Skeletal muscle satellite cell (primary cell): Measurements from ENCODE around the gene SSU72.
"Not testable (repeated sequence)": the region's sequence is repeated elsewhere in the genome, so short reads cannot be mapped to it uniquely, and the experiment has no call there.

ENCODE experiments used
- H3K27me3 ChIP-seq: 2 replicates; pipeline ENCODE4 v1.7.0; 2013; ENCODE audit warnings: low read length; ENCODE audit not compliant: control insufficient read depth, insufficient read depth
- H3K36me3 ChIP-seq: 2 replicates; pipeline ENCODE4 v1.7.0; 2013; ENCODE audit warnings: mild to moderate bottlenecking, control low read depth, low read length; ENCODE audit not compliant: insufficient read depth
- H3K4me1 ChIP-seq: 2 replicates; pipeline ENCODE4 v1.7.0; 2013; ENCODE audit warnings: low read length; ENCODE audit not compliant: control insufficient read depth, insufficient read depth
- H3K4me2 ChIP-seq: 2 replicates; pipeline ENCODE4 v1.7.0; 2013; ENCODE audit warnings: mild to moderate bottlenecking, low read length
- H3K4me3 ChIP-seq: 2 replicates; pipeline ENCODE4 v1.7.0; 2013; ENCODE audit warnings: low read length
- H3K9ac ChIP-seq: 2 replicates; pipeline ENCODE4 v1.7.0; 2013; ENCODE audit warnings: mild to moderate bottlenecking, low read depth, low read length, moderate library complexity
- H3K9me3 ChIP-seq: replicated peaks from 2 replicates; pipeline ENCODE4 v1.7.0; 2013; ENCODE audit warnings: mild to moderate bottlenecking, control low read depth, low read length

The SSU72 gene

DNA sequence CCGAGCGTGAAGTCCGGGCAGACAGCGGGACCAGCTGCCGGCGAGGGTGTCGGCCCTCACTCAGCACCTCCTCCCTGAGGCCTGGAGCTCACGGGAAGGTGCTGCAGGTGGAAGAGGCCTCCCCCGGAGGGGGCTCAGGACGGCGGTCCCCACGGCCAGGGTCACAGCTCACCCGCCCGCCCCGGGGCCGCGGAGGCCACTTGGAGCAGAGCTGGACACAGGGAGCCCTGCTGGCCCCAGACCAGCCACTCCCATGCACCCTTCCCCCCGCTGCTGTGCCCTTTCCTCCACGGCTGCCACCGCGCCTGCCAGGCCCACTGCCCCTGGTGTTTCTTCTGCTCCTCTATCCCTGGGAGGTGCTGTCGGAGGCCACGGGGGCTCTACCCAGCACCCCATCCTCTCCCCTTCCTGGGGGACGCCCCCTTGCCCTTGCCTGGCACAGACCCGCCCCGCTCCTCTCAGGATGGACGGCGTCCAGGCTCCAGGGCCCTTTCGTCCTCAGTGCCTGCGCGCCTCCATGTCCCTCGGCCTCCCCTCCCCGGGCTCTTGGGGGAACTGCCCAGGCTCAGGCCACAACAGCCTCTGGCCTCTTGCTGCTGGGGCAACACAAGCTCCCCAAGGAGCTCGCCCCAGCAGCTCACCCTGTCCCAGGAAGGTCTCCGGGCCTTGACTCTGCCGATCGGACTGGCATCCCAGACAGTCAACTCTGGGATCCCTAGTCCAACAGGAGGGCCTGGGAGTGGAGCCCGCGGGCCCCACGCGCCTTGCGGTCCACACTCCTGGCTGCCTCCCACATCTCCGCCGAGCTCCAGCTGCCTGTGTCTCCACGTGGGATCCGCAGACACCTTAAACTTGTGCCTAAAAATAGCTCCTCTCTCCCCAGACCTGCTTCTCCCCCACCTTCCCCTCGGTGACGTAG is 38.4 kb downstream of the SSU72 start:
- H3K4me3 ChIP-seq = no peak overlapping the region
- peaks cover 3% of the 10 kb centered on the region for H3K9me3 ChIP-seq
- no peaks in the 10 kb centered on the region for H3K27me3 ChIP-seq
- peaks cover 5% of the 10 kb centered on the region for H3K4me1 ChIP-seq
- no peak overlapping the region for H3K4me2 ChIP-seq
- H3K9ac ChIP-seq = no peak overlapping the region
- peaks cover 16% of the 10 kb centered on the region for H3K36me3 ChIP-seq

DNA sequence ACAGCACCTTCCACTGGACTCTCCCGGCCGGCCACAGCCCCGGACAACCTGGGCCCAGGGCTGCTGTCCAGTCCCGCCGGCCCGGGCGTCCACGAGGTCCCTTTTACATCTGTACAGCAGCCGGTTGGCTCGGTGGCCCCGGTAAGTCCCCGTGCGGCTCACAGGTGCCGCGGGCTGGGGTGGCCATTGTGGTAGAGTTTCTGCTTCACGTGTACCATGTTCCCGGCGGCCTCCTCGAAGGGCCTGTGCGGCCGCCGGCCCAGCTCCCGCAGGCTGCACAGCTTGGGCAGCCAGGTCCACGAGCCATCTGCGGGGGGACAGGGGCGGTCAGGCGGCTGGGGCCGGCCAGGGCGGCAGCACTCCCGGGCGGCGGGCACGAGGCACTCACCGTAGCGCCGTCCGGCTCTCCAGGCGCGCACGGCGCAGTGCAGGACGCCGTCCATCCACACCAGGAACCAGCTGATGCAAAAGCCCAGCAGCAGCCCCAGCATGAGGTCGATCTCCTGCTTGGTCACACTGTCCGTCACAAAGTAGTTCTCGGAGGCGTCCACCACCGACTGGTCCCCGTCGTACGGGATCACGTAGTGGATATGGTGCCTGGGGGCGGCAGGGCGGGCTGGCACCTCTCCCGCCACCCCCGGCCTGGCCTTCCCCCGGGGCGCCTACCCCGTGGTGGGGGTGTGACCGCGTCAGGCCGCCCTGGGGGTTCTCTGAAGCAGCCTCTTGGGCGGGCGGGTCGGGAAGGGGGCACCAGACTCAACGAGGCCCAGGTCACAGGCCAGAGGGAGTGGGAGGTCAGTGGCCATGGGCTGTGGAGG is 39.3 kb downstream of the SSU72 start:
- H3K27me3 ChIP-seq = no peaks in the 10 kb centered on the region
- no peak overlapping the region for H3K4me2 ChIP-seq
- H3K9me3 ChIP-seq = peaks cover 3% of the 10 kb centered on the region
- H3K36me3 ChIP-seq = peaks cover 11% of the 10 kb centered on the region
- no peak overlapping the region for H3K9ac ChIP-seq
- H3K4me3 ChIP-seq = no peak overlapping the region
- H3K4me1 ChIP-seq = no peaks in the 10 kb centered on the region

DNA sequence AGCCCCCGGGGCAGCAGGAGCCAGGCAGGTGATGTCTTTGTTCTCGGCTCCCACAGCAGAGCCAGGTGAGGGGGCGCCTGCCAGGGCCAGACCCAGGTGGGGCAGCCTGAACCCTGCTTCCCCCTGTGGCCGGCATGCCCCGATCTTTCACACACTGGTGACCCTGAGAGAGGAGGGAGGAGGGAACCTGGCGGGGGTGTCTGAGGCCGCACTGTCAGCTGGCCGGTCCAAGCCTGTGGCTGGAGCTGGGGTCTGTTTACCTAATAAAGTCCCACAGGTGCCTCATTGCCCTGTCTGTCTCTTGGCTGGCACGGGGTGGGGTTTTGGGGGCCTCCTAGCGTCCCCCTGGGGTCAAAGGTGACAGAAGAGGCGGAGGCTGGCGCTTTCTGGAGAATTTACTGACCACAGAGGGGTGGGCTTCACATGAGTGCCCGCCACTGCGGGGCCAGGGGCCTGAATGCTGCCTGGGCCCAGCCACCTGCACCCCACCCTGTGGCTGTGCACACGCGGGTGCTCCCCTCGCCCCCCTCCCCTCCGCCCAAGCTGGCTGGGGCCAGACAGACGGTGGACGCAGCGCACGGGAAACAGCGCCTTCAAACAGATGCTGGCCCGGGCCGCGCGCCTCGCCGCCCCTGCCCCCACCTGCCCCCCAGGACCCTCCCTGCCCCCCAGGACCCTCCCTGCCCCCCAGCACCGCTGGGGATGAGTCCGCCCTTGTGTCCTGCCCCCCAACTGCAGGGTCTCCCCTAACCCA is 40.1 kb downstream of the SSU72 start:
- Histone ChIP-seq H3K4me3 (no peak overlapping the region), H3K36me3 (peaks cover 18% of the 10 kb centered on the region), H3K4me1 (no peaks in the 10 kb centered on the region), H3K9ac (no peak overlapping the region), H3K4me2 (no peak overlapping the region), H3K9me3 (peaks cover 3% of the 10 kb centered on the region), H3K27me3 (no peaks in the 10 kb centered on the region)

DNA sequence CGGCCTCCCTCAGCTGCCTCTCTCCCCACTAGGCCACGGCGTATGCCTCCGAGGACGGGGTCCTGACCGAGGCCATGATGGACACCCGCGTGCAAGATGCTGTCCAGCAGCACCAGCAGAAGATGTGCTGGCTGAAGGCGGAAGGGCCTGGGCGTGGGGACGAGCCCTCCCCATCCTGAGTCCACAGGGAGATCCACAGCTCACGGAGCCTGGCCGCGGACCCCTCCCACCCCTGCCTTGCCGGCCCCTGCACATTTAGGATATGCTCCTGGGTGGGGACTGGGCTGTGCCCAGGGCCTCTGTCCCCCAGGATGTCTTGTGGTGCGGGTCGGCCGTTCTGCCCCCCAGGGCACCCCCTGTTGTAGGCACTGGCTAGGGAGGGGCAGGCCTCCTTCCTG is 40.8 kb downstream of the SSU72 start:
- H3K9me3 ChIP-seq, H3K9ac ChIP-seq, H3K4me3 ChIP-seq, H3K4me2 ChIP-seq, H3K4me1 ChIP-seq, H3K27me3 ChIP-seq: not testable (repeated sequence)
- peaks cover 22% of the 10 kb centered on the region for H3K36me3 ChIP-seq

DNA sequence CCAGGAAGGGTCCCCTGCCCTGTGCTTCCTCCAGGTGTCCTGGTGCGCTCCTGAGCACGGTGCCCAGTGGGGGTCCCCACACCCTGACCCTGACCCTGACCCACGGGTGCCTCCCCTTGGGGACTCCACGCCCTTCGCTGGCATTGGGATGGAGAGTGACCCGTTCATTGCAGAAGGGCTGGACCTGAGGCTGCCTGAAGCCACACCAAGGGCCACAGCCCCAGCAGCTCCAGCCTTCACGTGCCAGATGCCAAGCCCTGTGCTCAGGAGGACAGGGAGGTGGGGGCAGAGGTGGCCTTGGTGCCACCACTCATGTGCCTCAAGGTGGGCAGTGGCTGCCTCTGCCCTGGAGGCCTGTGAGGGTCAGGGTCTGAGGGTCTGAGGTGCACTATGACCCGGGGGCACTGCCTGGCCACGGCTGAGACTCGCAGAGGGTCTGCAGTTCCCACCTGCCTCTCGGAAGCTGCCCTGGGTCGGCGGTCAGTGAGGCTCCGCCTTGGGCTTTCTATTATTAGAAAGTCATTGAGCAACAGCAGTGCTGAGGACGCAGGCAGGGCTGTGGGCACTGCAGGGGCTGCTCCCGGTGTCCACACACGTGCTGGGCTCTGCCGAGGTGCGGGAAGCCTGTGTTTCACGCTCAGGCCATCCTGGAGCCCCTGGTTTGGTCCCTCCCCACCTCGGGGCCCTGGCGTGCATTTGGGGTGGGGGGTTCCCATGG is 41.3 kb downstream of the SSU72 start:
- not testable (repeated sequence) for H3K27me3 ChIP-seq, H3K9me3 ChIP-seq, H3K4me2 ChIP-seq, H3K4me1 ChIP-seq, H3K9ac ChIP-seq, H3K4me3 ChIP-seq
- peaks cover 26% of the 10 kb centered on the region for H3K36me3 ChIP-seq

DNA sequence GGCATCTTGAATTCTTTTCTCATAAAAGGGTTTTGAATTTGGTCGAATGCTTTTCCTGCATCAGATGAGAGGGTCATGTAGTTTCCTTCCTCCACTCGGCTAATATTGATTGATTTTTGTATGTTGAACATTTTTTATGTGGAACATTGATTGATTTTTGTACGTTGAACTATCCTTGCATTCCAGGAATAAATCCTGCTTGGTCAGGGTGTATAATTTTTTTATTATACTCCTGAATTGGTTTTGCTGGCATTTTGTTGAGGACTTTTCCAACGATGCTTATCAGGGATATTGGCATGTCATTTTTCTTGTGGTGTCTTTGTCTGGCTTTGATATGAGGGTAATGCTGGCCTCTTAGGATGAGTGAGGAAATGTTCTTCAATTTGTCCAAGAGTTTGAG is 42.7 kb downstream of the SSU72 start:
- Histone ChIP-seq H3K9me3 (peaks cover 3% of the 10 kb centered on the region), H3K9ac (no peak overlapping the region), H3K4me3 (no peak overlapping the region), H3K36me3 (peaks cover 25% of the 10 kb centered on the region), H3K4me1 (no peaks in the 10 kb centered on the region), H3K4me2 (no peak overlapping the region), H3K27me3 (no peaks in the 10 kb centered on the region)

DNA sequence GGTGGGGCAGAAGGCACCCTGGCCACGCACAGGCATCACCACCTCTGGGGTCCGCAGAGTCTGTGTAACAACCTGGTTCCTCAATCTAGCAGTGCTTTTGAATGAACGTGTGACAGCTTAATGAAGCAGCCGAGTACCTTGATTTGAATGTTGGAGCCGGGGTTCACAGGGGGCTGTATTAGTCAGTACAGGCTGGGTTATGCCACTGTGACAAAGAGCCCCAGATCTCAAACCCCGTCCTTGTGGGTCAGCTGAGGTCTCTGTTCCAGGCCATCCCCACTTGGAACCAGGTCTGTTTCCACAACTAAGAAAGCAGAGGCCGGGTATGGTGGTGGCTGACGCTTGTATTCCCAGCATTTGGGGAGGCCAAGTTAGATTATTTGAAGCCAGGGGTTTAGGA is 44.7 kb downstream of the SSU72 start:
- no peak overlapping the region for H3K4me2 ChIP-seq
- H3K9ac ChIP-seq = no peak overlapping the region
- no peak overlapping the region for H3K4me3 ChIP-seq
- H3K9me3 ChIP-seq = peaks cover 3% of the 10 kb centered on the region
- H3K27me3 ChIP-seq = no peaks in the 10 kb centered on the region
- peaks cover 35% of the 10 kb centered on the region for H3K36me3 ChIP-seq
- H3K4me1 ChIP-seq = no peaks in the 10 kb centered on the region

DNA sequence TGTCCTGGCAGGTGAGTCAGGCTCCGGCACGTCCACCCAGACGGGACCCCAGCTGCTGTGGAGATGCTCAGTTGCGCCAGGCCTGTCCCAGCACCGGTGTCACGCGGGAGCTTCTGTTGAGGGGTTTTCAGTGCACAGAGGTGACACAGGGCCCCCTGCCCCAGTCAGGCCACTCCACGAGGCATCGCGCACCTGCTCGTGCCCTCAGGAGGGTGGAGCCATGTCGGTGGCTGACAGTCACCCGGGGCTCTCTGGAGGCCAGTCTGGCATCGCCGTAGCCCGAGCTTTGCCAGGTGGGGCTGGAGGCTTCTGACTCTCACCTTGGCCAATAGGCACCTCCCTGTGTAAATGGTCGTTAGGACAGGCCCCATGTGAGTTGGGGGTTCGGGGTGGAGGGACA is 45.3 kb downstream of the SSU72 start:
- H3K4me1 ChIP-seq = no peaks in the 10 kb centered on the region
- H3K9ac ChIP-seq = no peak overlapping the region
- peaks cover 37% of the 10 kb centered on the region for H3K36me3 ChIP-seq
- H3K27me3 ChIP-seq = no peaks in the 10 kb centered on the region
- H3K4me2 ChIP-seq = no peak overlapping the region
- peaks cover 3% of the 10 kb centered on the region for H3K9me3 ChIP-seq
- no peak overlapping the region for H3K4me3 ChIP-seq

DNA sequence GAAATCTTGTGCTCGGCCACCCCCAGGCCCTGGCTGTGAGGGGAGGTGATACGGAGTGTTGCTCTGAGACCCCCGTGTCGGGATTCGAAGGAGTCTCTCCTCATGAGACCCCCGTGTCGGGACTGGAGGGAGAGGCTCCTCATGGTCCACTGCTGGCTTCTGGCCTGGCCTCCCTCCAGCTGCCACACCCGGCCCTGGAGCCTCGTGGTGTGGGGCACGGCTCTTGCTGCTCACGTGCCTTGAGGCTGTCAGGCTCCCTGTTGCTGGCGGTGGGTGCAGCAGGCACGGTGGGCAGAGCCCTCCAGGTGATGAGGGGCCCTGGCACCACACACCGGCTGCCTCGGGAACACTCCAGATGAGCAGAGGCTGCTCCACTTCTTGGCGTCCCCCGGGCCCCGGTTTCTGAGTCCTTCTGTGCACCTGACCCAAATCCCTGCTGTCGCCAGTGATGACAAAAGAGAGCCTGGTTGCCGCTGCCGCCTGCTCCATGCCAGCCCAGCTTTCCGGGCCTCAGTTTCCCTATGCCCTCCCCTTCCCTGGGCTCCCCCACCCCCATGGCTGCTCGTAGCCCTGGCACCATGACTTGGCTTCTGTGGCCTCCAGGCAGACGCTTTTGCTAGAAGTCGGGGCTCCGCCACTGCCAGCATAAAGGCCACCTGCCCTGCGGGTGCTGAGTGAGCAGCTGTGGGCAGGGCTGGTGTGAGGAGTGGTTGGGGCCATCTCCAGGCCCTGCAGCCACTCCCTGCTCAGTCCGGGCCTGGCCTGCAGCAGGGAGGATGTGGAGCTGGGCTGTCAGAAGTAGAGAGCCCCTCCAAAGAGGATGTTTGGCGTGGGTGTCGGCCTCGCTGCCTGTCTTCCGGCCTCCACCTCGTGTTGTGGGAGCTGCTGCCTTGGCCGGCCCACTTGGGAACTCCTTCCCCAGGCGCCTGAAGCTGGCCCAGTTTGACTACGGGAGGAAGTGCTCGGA is 46.1 kb downstream of the SSU72 start:
- Histone ChIP-seq H3K9ac (no peak overlapping the region), H3K4me2 (no peak overlapping the region), H3K36me3 (peaks cover 39% of the 10 kb centered on the region), H3K9me3 (peaks cover 3% of the 10 kb centered on the region), H3K4me3 (no peak overlapping the region), H3K27me3 (no peaks in the 10 kb centered on the region), H3K4me1 (no peaks in the 10 kb centered on the region)

DNA sequence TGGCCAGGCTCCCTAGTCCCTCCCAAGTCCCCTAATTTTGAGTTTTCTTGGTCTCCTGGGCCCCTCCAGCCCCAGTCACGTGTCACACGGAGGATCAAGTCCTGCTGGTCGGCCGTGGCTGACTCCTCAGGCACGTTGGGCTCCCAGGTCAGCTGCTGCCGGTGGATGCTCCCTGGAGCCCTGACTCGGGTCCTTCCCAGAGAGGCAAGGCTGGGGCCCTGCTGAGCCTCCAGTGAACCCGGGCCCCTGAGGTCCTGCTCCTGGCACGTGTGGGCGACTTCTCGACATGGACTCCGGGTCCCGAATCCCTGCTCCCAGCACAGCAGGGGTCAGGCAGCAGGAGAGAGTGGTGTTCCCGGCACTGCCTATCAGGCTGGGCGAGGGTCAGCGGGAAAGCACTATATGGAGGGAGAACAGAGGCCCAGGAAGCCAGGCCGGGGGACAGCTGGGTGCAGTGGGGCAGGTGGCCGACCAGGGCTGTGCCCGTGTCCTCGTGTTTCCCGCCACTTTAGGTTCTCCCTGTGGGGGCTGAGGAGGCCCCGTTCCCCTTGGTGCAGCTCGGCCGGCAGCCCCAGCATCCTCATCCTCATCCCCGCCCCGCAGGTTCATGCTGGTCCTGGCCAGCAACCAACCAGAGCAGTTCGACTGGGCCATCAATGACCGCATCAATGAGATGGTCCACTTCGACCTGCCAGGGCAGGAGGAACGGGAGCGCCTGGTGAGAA is 47.4 kb downstream of the SSU72 start:
- Histone ChIP-seq H3K4me3 (no peak overlapping the region), H3K36me3 (peaks cover 41% of the 10 kb centered on the region), H3K27me3 (no peaks in the 10 kb centered on the region), H3K4me1 (no peaks in the 10 kb centered on the region), H3K9me3 (peaks cover 3% of the 10 kb centered on the region), H3K9ac (no peak overlapping the region), H3K4me2 (no peak overlapping the region)
